Activated CD8-positive, alpha-beta T cell treated with anti-CD3 and anti-CD28 coated beads for 36 hours (primary cell): ENCODE measurements around the gene STRAP. TPM values are rescaled to one million over a fixed set of nuclear protein-coding genes. Genes with fewer than 3 reads are reported as not detected.

Experiments used
- ATAC-seq: fragments of 200-7000 bp; cut with Tn5 transposase; one replicate; pipeline ENCODE4 v1.10.0; 2021; ENCODE audit warnings: mild to moderate bottlenecking, moderate library complexity
- CTCF ChIA-PET: fragments of 350-600 bp; sonication (Branson Sonifier 250); formaldehyde crosslinking; loops from one replicate; lab custom pipeline; 2021; ENCODE audit warnings: antibody characterized with exemption; lab: Charles Lee
- POLR2A ChIA-PET: fragments of 350-600 bp; sonication (Branson Sonifier 250); formaldehyde crosslinking; loops from one replicate; lab custom pipeline; 2021; ENCODE audit warnings: antibody characterized with exemption; lab: Charles Lee
- DNase-seq: peaks from one replicate; pipeline ENCODE4 v3.0.0-alpha.2; 2020
- H3K27ac Mint-ChIP-seq: one replicate; pipeline ENCODE4 v1.8.0; 2021; ENCODE audit warnings: mild to moderate bottlenecking, mixed read lengths
- H3K27me3 Mint-ChIP-seq: one replicate; pipeline ENCODE4 v1.8.0; 2021; ENCODE audit warnings: mixed read lengths
- H3K36me3 Mint-ChIP-seq: one replicate; pipeline ENCODE4 v1.8.0; 2021; ENCODE audit warnings: low read depth, mixed read lengths
- H3K4me1 Mint-ChIP-seq: one replicate; pipeline ENCODE4 v1.8.0; 2021; ENCODE audit warnings: low read depth, mixed read lengths
- H3K4me3 Mint-ChIP-seq: one replicate; pipeline ENCODE4 v1.8.0; 2021; ENCODE audit warnings: mild to moderate bottlenecking, moderate library complexity, mixed read lengths
- H3K9me3 Mint-ChIP-seq: one replicate; pipeline ENCODE4 v1.8.0; 2021; ENCODE audit warnings: mixed read lengths
- intact Hi-C: fragments of 100-400 bp; cut with micrococcal nuclease; formaldehyde crosslinking; loops from one replicate; pipeline ENCODE4 v1.10.0; 2022
- total RNA-seq, 2 experiments: library from RNA; stranded (reverse); gene quantifications; one replicate each; pipeline ENCODE4 v1.2.3, GENCODE V29; 2021
- TF ChIP-seq, protein P1 (sequence below): fragments of 200-600 bp; IDR thresholded peaks from one replicate; pipeline ENCODE4 v1.8.0; 2022; ENCODE audit warnings: antibody characterized with exemption, mild to moderate bottlenecking

STRAP gene, protein sequence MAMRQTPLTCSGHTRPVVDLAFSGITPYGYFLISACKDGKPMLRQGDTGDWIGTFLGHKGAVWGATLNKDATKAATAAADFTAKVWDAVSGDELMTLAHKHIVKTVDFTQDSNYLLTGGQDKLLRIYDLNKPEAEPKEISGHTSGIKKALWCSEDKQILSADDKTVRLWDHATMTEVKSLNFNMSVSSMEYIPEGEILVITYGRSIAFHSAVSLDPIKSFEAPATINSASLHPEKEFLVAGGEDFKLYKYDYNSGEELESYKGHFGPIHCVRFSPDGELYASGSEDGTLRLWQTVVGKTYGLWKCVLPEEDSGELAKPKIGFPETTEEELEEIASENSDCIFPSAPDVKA
- 100 to 1,000 TPM; 138 to 140 TPM for total RNA-seq

DNA sequence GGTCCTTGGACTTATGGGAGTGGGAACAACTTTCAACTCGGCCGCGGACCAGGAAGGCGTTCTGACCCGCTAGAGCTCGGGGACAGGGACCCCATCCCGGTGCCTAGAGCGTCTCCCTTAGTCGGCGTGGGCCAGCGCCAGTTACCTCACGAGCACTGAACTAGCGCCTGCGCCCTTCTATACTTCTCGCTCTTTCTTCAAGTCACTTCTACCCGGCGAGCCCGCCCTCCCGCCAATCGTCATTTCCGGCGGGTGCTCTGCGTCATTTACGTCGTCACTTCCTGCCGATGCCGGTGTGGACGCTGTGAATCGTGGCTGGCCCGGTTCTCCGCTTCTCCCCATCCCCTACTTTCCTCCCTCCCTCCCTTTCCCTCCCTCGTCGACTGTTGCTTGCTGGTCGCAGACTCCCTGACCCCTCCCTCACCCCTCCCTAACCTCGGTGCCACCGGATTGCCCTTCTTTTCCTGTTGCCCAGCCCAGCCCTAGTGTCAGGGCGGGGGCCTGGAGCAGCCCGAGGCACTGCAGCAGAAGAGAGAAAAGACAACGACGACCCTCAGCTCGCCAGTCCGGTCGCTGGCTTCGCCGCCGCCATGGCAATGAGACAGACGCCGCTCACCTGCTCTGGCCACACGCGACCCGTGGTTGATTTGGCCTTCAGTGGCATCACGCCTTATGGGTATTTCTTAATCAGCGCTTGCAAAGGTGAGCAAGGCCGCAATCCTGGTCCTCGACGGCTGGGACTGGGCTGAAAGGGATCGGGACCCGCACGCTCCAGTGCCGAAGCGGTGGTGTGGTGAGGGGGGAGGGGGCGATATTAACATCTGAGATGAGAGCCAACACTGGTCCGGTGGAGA is at the start of gene STRAP:
STRAP (plus strand) TSS at position 270 of the 854 bp plus-strand sequence; CDS start at position 591, 321 bp downstream.
- peak within 1 kb of the TSS; percentile 98 for H3K27ac Mint-ChIP-seq
- peaks cover 41% of the 10 kb centered on the region for H3K4me1 Mint-ChIP-seq
- TF ChIP-seq, protein P1, sequence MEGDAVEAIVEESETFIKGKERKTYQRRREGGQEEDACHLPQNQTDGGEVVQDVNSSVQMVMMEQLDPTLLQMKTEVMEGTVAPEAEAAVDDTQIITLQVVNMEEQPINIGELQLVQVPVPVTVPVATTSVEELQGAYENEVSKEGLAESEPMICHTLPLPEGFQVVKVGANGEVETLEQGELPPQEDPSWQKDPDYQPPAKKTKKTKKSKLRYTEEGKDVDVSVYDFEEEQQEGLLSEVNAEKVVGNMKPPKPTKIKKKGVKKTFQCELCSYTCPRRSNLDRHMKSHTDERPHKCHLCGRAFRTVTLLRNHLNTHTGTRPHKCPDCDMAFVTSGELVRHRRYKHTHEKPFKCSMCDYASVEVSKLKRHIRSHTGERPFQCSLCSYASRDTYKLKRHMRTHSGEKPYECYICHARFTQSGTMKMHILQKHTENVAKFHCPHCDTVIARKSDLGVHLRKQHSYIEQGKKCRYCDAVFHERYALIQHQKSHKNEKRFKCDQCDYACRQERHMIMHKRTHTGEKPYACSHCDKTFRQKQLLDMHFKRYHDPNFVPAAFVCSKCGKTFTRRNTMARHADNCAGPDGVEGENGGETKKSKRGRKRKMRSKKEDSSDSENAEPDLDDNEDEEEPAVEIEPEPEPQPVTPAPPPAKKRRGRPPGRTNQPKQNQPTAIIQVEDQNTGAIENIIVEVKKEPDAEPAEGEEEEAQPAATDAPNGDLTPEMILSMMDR = no peak
- H3K27me3 Mint-ChIP-seq = no peaks in the 10 kb centered on the region
- H3K9me3 Mint-ChIP-seq = no peaks in the 10 kb centered on the region
- H3K4me3 Mint-ChIP-seq = peak within 1 kb of the TSS; percentile 96
- ChIA-PET CTCF (interaction anchor here (1.1 to 3.7 kb wide), 5 partner anchors 16 to 350 kb away, joined by 3 to 19 read pairs (median 4); partner anchors contain the start of gene EPS8), POLR2A (interaction anchor here (0.6 to 1.5 kb wide), 4 partner anchors 24 to 331 kb away, joined by 3 to 4 read pairs (median 4); partner anchors contain the start of gene EPS8)
- DNase-seq = peak; percentile 96
- intact Hi-C loops = no loop called here
- peak; percentile 97 for ATAC-seq
- H3K36me3 Mint-ChIP-seq = peaks cover 39% of the 10 kb centered on the region

DNA sequence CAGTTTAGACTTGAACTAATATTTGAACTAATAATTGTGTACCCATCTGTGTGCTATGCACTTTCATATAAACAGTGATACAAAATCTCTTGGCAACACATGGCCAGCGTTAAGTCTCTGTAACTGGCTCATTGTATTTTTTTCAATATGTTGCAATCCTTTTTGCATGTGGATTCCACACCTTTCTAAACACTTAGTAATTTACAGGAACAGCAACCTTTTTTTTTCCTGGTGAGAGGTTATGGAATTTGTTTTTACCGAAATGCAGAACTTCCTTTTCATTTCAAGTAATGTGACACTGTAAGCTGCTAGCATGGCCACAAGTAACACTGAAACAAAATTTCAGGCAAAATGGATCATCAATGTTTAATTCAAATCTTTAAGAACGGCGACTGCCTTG is 47.6 kb upstream of the STRAP start:
- POLR2A ChIA-PET = no interaction called here
- intact Hi-C loops = no loop called here
- no peak overlapping the region for H3K4me3 Mint-ChIP-seq
- no peaks in the 10 kb centered on the region for H3K4me1 Mint-ChIP-seq
- H3K36me3 Mint-ChIP-seq = no peaks in the 10 kb centered on the region
- peaks cover 4% of the 10 kb centered on the region for H3K27me3 Mint-ChIP-seq
- CTCF ChIA-PET = no interaction called here
- ATAC-seq (no peak), DNase-seq (no peak)
- H3K9me3 Mint-ChIP-seq = no peaks in the 10 kb centered on the region
- TF ChIP-seq, protein P1 = no peak
- no peak overlapping the region for H3K27ac Mint-ChIP-seq

DNA sequence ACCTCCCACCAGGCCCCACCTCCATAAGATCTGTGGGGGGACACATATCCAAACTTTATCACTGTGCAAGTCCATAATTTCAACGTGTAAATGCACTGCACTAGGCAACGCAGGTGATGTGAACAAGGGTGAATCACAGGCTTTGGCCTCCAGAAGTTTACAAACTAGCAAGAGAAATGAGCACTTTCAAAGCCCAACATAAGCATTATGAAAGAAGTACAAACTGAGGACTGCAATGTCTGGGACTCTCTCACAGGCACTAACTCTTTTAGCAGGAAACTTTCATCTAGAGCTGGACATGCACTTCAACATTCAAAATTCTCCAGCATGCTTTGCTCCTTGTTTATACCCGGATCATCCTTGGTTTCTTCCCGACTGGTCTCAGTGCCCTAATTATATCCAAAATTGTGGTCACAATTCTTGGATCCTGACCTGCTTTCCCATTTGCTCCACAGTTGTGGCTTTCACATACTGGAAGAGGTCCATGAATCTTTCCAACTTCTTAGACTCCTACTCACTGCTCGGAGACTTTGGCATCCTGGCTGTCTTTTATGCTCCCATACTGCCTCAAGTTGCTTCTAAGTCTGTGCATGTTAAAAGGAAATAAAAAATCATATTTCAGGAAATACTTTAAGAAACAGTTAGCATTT is 44.9 kb upstream of the STRAP start:
- H3K27ac Mint-ChIP-seq = no peak overlapping the region
- intact Hi-C loops = no loop called here
- DNase-seq = no peak
- H3K9me3 Mint-ChIP-seq = no peaks in the 10 kb centered on the region
- no peak overlapping the region for H3K4me3 Mint-ChIP-seq
- ChIA-PET CTCF (no interaction called here), POLR2A (no interaction called here)
- no peaks in the 10 kb centered on the region for H3K4me1 Mint-ChIP-seq
- peaks cover 4% of the 10 kb centered on the region for H3K27me3 Mint-ChIP-seq
- H3K36me3 Mint-ChIP-seq = no peaks in the 10 kb centered on the region
- TF ChIP-seq, protein P1 = no peak
- ATAC-seq = no peak

DNA sequence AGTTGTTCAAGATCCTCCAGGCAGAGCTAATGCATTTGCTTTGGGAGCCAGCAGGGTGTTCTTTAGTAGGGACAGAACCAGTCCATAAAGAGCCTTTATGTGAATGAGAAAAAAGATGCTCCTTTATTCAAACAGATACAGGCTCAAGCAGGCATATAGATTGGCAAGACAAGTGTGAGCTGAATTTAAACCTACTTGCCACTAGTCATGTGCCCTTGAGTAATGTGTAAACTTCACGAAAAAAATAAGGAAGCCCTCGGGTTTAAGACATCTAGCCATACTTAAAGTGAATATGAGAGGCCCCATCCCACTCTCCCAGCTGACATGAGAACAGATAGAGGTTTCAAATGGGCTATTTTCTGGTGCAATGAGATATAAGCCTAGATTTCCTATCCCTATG is 43.1 kb upstream of the STRAP start:
- TF ChIP-seq, protein P1 = no peak
- H3K9me3 Mint-ChIP-seq = no peaks in the 10 kb centered on the region
- H3K27ac Mint-ChIP-seq = no peak overlapping the region
- H3K4me3 Mint-ChIP-seq = no peak overlapping the region
- intact Hi-C loops = no loop called here
- H3K36me3 Mint-ChIP-seq = no peaks in the 10 kb centered on the region
- ATAC-seq (no peak), DNase-seq (no peak)
- H3K27me3 Mint-ChIP-seq = peaks cover 4% of the 10 kb centered on the region
- H3K4me1 Mint-ChIP-seq = no peaks in the 10 kb centered on the region
- POLR2A ChIA-PET = no interaction called here
- CTCF ChIA-PET = no interaction called here
